A549 (cell line): Measurements from ENCODE around the gene SLC1A4. TPM values are rescaled to one million over a fixed set of nuclear protein-coding genes. Genes with fewer than 3 reads are reported as not detected.

Experiments
- ATAC-seq, 2 experiments: fragments of 200-7000 bp in 1 of 2; fragments of >200 bp in 1 of 2; cut with Nextera tagmentation in 1 of 2; cut with Tn5 transposase in 1 of 2; 3 replicates each; pipeline versions ENCODE4 v1.8.0 to v1.9.1; 2018 to 2020; ENCODE audit warnings: mild to moderate bottlenecking in 1 of 2, moderate library complexity in 1 of 2
- CTCF ChIA-PET: fragments of 300-600 bp; sonication (Branson Sonifier 250); formaldehyde crosslinking; extraction: SDS; loops from one replicate; lab custom pipeline; 2021; ENCODE audit warnings: antibody characterized with exemption, inconsistent platforms; lab: Yijun Ruan, JAX
- POLR2A ChIA-PET: fragments of 350-600 bp; formaldehyde crosslinking; extraction: SDS; loops from one replicate; lab custom pipeline; 2021; ENCODE audit warnings: antibody characterized with exemption, inconsistent platforms; lab: Yijun Ruan, JAX
- DNase-seq, 2 experiments: peaks; one replicate each; pipeline versions ENCODE4 v3.0.0 to v3.0.0-alpha.2; 2011 to 2016; ENCODE audit warnings: low read depth in 1 of 2, low spot score in 1 of 2
- FAIRE-seq: peaks from 2 replicates; lab custom pipeline; 2011; peaks lifted over from hg19 to GRCh38; lab: Jason Lieb, UNC
- H3K27ac ChIP-seq, 2 experiments: fragments of >200 bp; sonication (Bioruptor Twin); formaldehyde crosslinking; 3 replicates each; pipeline ENCODE4 v1.5.1; 2016 to 2017
- H3K4me1 ChIP-seq: fragments of >200 bp; sonication (Bioruptor Twin); formaldehyde crosslinking; 3 replicates; pipeline ENCODE4 v1.6.1; 2016
- H3K4me2 ChIP-seq: fragments of >200 bp; sonication (Bioruptor Twin); formaldehyde crosslinking; 3 replicates; pipeline ENCODE4 v1.6.1; 2016
- H3K4me3 ChIP-seq: fragments of >200 bp; sonication (Bioruptor Twin); formaldehyde crosslinking; 3 replicates; pipeline ENCODE4 v1.5.1; 2016
- H3K9me3 ChIP-seq: fragments of >200 bp; sonication (Bioruptor Twin); formaldehyde crosslinking; 3 replicates; pipeline ENCODE4 v1.6.1; 2016
- CHD2 ChIP-seq: fragments of 150-350 bp; IDR thresholded peaks from 2 replicates; pipeline ENCODE4 v1.6.1; 2014; ENCODE audit warnings: low read length; ENCODE audit not compliant: partially characterized antibody
- EHMT2 ChIP-seq: fragments of 200-600 bp; sonication (generic); IDR thresholded peaks from 2 replicates; pipeline ENCODE4 v1.6.1; 2016; ENCODE audit warnings: antibody characterized with exemption, low read depth, mild to moderate bottlenecking, moderate library complexity
- EP300 ChIP-seq, 2 experiments: fragments of >200 bp; sonication (Bioruptor Twin); formaldehyde crosslinking; IDR thresholded peaks; 2 replicates in 1 of 2; 3 replicates in 1 of 2; pipeline ENCODE4 v1.6.1; 2016 to 2017
- FOXS1 ChIP-seq: fragments of 250-450 bp; sonication (Bioruptor Pico); IDR thresholded peaks from 2 replicates; pipeline ENCODE4 v1.5.0; 2020; ENCODE audit warnings: mild to moderate bottlenecking, moderate library complexity
- GATA3 ChIP-seq: IDR thresholded peaks from 2 replicates; pipeline ENCODE4 v1.6.1; 2012; ENCODE audit warnings: borderline replicate concordance
- HEYL ChIP-seq: fragments of 250-450 bp; sonication (Bioruptor Pico); IDR thresholded peaks from 2 replicates; pipeline ENCODE4 v1.8.0; 2021; ENCODE audit warnings: mild to moderate bottlenecking, moderate library complexity
- HOXA7 ChIP-seq: fragments of 250-450 bp; sonication (Bioruptor Pico); IDR thresholded peaks from 2 replicates; pipeline ENCODE4 v1.5.0; 2020; ENCODE audit warnings: mild to moderate bottlenecking, moderate library complexity
- HOXB5 ChIP-seq: fragments of 250-450 bp; sonication (Bioruptor Pico); IDR thresholded peaks from 2 replicates; pipeline ENCODE4 v1.5.0; 2020; ENCODE audit warnings: mild to moderate bottlenecking, moderate library complexity
- JUNB ChIP-seq: fragments of >200 bp; sonication (Bioruptor Twin); formaldehyde crosslinking; IDR thresholded peaks from 2 replicates; pipeline ENCODE4 v1.6.1; 2016
- KDM5A ChIP-seq: fragments of 200-600 bp; sonication (generic); IDR thresholded peaks from 2 replicates; pipeline ENCODE4 v1.6.1; 2016; ENCODE audit warnings: antibody characterized with exemption, mild to moderate bottlenecking
- MAZ ChIP-seq: fragments of 150-350 bp; IDR thresholded peaks from 2 replicates; pipeline ENCODE4 v1.6.1; 2014; ENCODE audit warnings: antibody characterized with exemption, low read depth, low read length, borderline replicate concordance
- NFE2L2 ChIP-seq: fragments of 150-350 bp; conservative IDR thresholded peaks from 2 replicates; pipeline ENCODE4 v1.6.1; 2014; ENCODE audit warnings: low read length
- NPAS2 ChIP-seq: fragments of 250-450 bp; sonication (Bioruptor Pico); IDR thresholded peaks from 2 replicates; pipeline ENCODE4 v1.8.0; 2022; ENCODE audit warnings: mild to moderate bottlenecking, moderate library complexity, borderline replicate concordance
- RAD21 ChIP-seq, 2 experiments: fragments of >200 bp in 1 of 2; sonication (Bioruptor Twin) in 1 of 2; formaldehyde crosslinking in 1 of 2; IDR thresholded peaks in 1 of 2; conservative IDR thresholded peaks in 1 of 2; 2 replicates in 1 of 2; 3 replicates in 1 of 2; pipeline ENCODE4 v1.6.1; 2012 to 2018; ENCODE audit warnings: inconsistent platforms in 1 of 2
- RARB ChIP-seq: fragments of 250-450 bp; sonication (Bioruptor Pico); IDR thresholded peaks from 2 replicates; pipeline ENCODE4 v1.8.0; 2021; ENCODE audit warnings: mild to moderate bottlenecking, moderate library complexity
- RFX5 ChIP-seq: fragments of 450-650 bp; IDR thresholded peaks from 2 replicates; pipeline ENCODE4 v1.7.1; 2014; ENCODE audit warnings: antibody characterized with exemption, mild to moderate bottlenecking, moderate library complexity
- RNF2 ChIP-seq: fragments of 200-600 bp; sonication (generic); IDR thresholded peaks from 2 replicates; pipeline ENCODE4 v1.6.1; 2016; ENCODE audit warnings: low read depth, mild to moderate bottlenecking, antibody characterized with exemption, moderate library complexity, borderline replicate concordance
- ZNF302 ChIP-seq: fragments of 250-450 bp; sonication (Bioruptor Pico); IDR thresholded peaks from 2 replicates; pipeline ENCODE4 v1.9.0; 2021; ENCODE audit warnings: inconsistent platforms, mild to moderate bottlenecking, moderate library complexity
- ZSCAN20 ChIP-seq: fragments of 250-450 bp; sonication (Bioruptor Pico); IDR thresholded peaks from 2 replicates; pipeline ENCODE4 v1.8.0; 2022; ENCODE audit warnings: mild to moderate bottlenecking, moderate library complexity
- WGBS: methylation state at CpG from one replicate; pipeline ENCODE4 v1.1.6; 2017; ENCODE audit errors: missing lambda C conversion rate; 5-methylcytosine and 5-hydroxymethylcytosine counted together
- polyA plus RNA-seq, 4 experiments: library from polyadenylated mRNA; depleted of rRNA in 3 of 4; stranded (reverse); fragments of >200 nt; fragmentation: RNase III in 1 of 4; extraction: RNeasy Plus Mini Kit Qiagen cat#74134 plus additional on column Dnase treatment in 1 of 4; gene quantifications; 2 replicates in 3 of 4; 3 replicates in 1 of 4; pipeline ENCODE4 v1.2.3, GENCODE V29; 2011 to 2017
- TF ChIP-seq, protein P1 (sequence below): IDR thresholded peaks from 2 replicates; pipeline ENCODE4 v1.6.1; 2012
- TF ChIP-seq, protein P2 (sequence below): fragments of 250-450 bp; sonication (Bioruptor Pico); IDR thresholded peaks from 2 replicates; pipeline ENCODE4 v1.5.0; 2020; ENCODE audit warnings: low read depth, mild to moderate bottlenecking, moderate library complexity
- TF ChIP-seq, protein P3 (sequence below): IDR thresholded peaks from 2 replicates; pipeline ENCODE4 v1.6.1; 2012; ENCODE audit warnings: low read depth, borderline replicate concordance
- TF ChIP-seq, protein P4 (sequence below): fragments of 250-450 bp; sonication (Bioruptor Pico); IDR thresholded peaks from 2 replicates; pipeline ENCODE4 v1.5.0; 2021; ENCODE audit warnings: mild to moderate bottlenecking, moderate library complexity, borderline replicate concordance
- TF ChIP-seq, protein P5 (sequence below): IDR thresholded peaks from 2 replicates; pipeline ENCODE4 v1.6.1; 2012

The SLC1A4 gene
- polyA plus RNA-seq, 2 of the 4 experiments (the other 2 are of a cell fraction): 9.1 to 26.4 TPM

GRCh38 chr2:65020943-65021528 is 31.8 kb downstream of the SLC1A4 start:
- Histone ChIP-seq H3K9me3 (no peaks in the 10 kb centered on the region), H3K4me2 (no peak overlapping the region), H3K4me1 (peaks cover 16% of the 10 kb centered on the region), H3K27ac (no peak overlapping the region), H3K4me3 (no peak overlapping the region)
- DNase-seq (no peak), FAIRE-seq (no peak), ATAC-seq (no peak)
- POLR2A ChIA-PET: no interaction called here
- 92% methylated on average over 11 of the region's 11 CpGs for WGBS
- CTCF ChIA-PET: interaction anchor here (1.0 kb wide), 1 partner anchor 103 kb away, joined by 4 read pairs; no protein-coding TSS in a partner anchor
- TF ChIP-seq, protein P1, sequence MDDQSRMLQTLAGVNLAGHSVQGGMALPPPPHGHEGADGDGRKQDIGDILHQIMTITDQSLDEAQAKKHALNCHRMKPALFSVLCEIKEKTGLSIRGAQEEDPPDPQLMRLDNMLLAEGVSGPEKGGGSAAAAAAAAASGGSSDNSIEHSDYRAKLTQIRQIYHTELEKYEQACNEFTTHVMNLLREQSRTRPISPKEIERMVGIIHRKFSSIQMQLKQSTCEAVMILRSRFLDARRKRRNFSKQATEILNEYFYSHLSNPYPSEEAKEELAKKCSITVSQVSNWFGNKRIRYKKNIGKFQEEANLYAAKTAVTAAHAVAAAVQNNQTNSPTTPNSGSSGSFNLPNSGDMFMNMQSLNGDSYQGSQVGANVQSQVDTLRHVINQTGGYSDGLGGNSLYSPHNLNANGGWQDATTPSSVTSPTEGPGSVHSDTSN: no peak
- no peak for TF ChIP-seq JUNB
- TF ChIP-seq EP300 (IDR thresholded peaks at IDR 0.05): no peak
- no peak for TF ChIP-seq NFE2L2
- no peak for TF ChIP-seq CHD2
- TF ChIP-seq, protein P2, sequence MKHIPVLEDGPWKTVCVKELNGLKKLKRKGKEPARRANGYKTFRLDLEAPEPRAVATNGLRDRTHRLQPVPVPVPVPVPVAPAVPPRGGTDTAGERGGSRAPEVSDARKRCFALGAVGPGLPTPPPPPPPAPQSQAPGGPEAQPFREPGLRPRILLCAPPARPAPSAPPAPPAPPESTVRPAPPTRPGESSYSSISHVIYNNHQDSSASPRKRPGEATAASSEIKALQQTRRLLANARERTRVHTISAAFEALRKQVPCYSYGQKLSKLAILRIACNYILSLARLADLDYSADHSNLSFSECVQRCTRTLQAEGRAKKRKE: no peak
- TF ChIP-seq RAD21 (conservative IDR thresholded peaks at IDR 0.05 in 1 of 2, IDR thresholded peaks at IDR 0.05 in 1 of 2): no peak
- TF ChIP-seq KDM5A: no peak
- TF ChIP-seq HOXA7: no peak

DNA sequence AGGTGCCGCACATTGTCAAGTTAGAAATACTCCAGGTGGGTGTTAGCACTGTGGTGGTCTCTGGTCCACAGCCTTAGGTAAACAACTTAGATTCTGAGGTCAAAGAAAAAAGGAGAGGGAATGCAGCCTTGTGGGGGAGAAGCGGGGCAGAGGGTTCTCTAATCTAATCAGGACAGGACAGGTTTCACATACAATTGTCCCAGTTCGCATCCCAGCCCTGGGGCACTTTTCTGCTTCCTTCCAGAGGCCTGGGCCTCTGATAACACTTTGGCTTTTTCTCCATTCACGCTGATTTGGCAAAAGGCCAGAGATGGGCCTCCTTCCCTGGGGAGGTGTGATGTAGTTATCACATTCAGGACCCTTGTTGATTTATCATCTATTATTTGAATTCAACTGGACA is 32.5 kb downstream of the SLC1A4 start:
- WGBS: 81% methylated on average over 4 of the region's 4 CpGs
- CTCF ChIA-PET: interaction anchor here (1.0 to 5.8 kb wide), 2 partner anchors 104 kb away, joined by 4 to 39 read pairs; no protein-coding TSS in a partner anchor
- no peak overlapping the region for H3K4me3 ChIP-seq
- no peak for TF ChIP-seq RFX5
- TF ChIP-seq HOXB5 (CRISPR knock-in tag): no peak
- no peak for TF ChIP-seq RNF2
- TF ChIP-seq NFE2L2: no peak
- no peak for TF ChIP-seq EHMT2
- TF ChIP-seq, all 56 proteins: peak for 0
- Histone ChIP-seq H3K9me3 (no peaks in the 10 kb centered on the region), H3K4me1 (peaks cover 20% of the 10 kb centered on the region), H3K4me2 (no peak overlapping the region), H3K27ac (no peak overlapping the region)
- DNase-seq: no peak
- POLR2A ChIA-PET: no interaction called here
- FAIRE-seq: no peak
- no peak for ATAC-seq

DNA sequence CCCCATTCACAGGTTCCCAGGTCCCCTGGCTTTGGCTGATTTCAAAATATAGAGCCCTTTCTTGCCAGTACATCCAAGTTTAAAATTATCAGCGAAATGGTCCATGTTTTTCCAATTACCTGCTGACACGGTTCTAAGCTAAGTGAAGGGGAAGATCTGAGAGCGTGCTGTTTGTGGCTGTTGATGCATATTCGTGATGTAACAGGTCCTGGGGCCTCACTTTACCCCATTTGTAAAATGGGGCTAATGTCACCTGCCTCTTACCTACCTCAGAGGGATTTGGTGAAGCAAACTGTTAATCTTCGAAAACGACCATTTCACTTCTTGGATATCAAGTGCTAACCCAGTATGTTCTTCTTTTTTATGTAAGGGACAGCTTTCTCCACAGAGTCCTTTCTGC is 33.0 kb downstream of the SLC1A4 start:
- no peaks in the 10 kb centered on the region for H3K9me3 ChIP-seq
- POLR2A ChIA-PET: no interaction called here
- FAIRE-seq: no peak
- DNase-seq: no peak
- H3K4me3 ChIP-seq: no peak overlapping the region
- no peak overlapping the region for H3K4me2 ChIP-seq
- H3K4me1 ChIP-seq: peaks cover 20% of the 10 kb centered on the region
- ATAC-seq: no peak
- CTCF ChIA-PET: interaction anchor here (1.1 to 5.8 kb wide), 3 partner anchors 18 to 104 kb away, joined by 3 to 39 read pairs (median 3); no protein-coding TSS in a partner anchor
- WGBS: 78% methylated on average over 6 of the region's 6 CpGs
- no peak overlapping the region for H3K27ac ChIP-seq
- TF ChIP-seq MAZ (no peak), ZNF302 (CRISPR knock-in tag) (no peak), ZSCAN20 (CRISPR knock-in tag) (no peak)
- TF ChIP-seq, protein P3, sequence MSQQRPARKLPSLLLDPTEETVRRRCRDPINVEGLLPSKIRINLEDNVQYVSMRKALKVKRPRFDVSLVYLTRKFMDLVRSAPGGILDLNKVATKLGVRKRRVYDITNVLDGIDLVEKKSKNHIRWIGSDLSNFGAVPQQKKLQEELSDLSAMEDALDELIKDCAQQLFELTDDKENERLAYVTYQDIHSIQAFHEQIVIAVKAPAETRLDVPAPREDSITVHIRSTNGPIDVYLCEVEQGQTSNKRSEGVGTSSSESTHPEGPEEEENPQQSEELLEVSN: no peak

- DNase-seq: no peak
- Histone ChIP-seq H3K4me1 (peaks cover 20% of the 10 kb centered on the region), H3K9me3 (no peaks in the 10 kb centered on the region), H3K4me3 (no peak overlapping the region), H3K27ac (peak overlapping the region in 1 of 2 experiments; percentile 76; a peak in 3 of 6 replicates), H3K4me2 (no peak overlapping the region)
- no peak for ATAC-seq
- FAIRE-seq: no peak
- 92% methylated on average over 8 of the region's 8 CpGs for WGBS
- ChIA-PET POLR2A (no interaction called here), CTCF (interaction anchor here (1.7 to 5.8 kb wide), 3 partner anchors 10 to 106 kb away, joined by 4 to 39 read pairs (median 5); no protein-coding TSS in a partner anchor)
- TF ChIP-seq, protein P4, sequence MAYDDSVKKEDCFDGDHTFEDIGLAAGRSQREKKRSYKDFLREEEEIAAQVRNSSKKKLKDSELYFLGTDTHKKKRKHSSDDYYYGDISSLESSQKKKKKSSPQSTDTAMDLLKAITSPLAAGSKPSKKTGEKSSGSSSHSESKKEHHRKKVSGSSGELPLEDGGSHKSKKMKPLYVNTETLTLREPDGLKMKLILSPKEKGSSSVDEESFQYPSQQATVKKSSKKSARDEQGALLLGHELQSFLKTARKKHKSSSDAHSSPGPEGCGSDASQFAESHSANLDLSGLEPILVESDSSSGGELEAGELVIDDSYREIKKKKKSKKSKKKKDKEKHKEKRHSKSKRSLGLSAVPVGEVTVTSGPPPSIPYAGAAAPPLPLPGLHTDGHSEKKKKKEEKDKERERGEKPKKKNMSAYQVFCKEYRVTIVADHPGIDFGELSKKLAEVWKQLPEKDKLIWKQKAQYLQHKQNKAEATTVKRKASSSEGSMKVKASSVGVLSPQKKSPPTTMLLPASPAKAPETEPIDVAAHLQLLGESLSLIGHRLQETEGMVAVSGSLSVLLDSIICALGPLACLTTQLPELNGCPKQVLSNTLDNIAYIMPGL: no peak
- TF ChIP-seq HEYL (CRISPR knock-in tag) (no peak), MAZ (no peak), NFE2L2 (no peak), RARB (CRISPR knock-in tag) (no peak), FOXS1 (CRISPR knock-in tag) (no peak), GATA3 (no peak), RNF2 (no peak), NPAS2 (CRISPR knock-in tag) (no peak), ZSCAN20 (CRISPR knock-in tag) (no peak)
- TF ChIP-seq, protein P5, sequence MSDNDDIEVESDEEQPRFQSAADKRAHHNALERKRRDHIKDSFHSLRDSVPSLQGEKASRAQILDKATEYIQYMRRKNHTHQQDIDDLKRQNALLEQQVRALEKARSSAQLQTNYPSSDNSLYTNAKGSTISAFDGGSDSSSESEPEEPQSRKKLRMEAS: no peak
- TF ChIP-seq, protein P3: no peak
Measured at GRCh38 chr2:65023742-65024141, 34.5 kb downstream of the SLC1A4 start.
